IPS-15b (cell line): ENCODE measurements around the gene CST9.
"Not testable (repeated sequence)": the region's sequence is repeated elsewhere in the genome, so short reads cannot be mapped to it uniquely, and the experiment has no call there.

Experiments used
- H3K27me3 ChIP-seq: one replicate; pipeline ENCODE4 v1.6.1; 2013; ENCODE audit warnings: low read length; ENCODE audit not compliant: control insufficient read depth, insufficient read depth
- H3K36me3 ChIP-seq: one replicate; pipeline ENCODE4 v1.6.1; 2013; ENCODE audit warnings: low read length; ENCODE audit not compliant: control insufficient read depth, insufficient read depth
- H3K4me1 ChIP-seq: one replicate; pipeline ENCODE4 v1.6.1; 2013; ENCODE audit warnings: mild to moderate bottlenecking, low read length; ENCODE audit not compliant: control insufficient read depth, insufficient read depth
- H3K4me3 ChIP-seq: one replicate; pipeline ENCODE4 v1.5.1; 2013; ENCODE audit warnings: low read depth, low read length
- H3K9ac ChIP-seq: one replicate; pipeline ENCODE4 v1.6.1; 2013; ENCODE audit warnings: low read depth, mild to moderate bottlenecking, low read length
- H3K9me3 ChIP-seq: one replicate; pipeline ENCODE4 v1.6.1; 2013; ENCODE audit warnings: mild to moderate bottlenecking, low read length; ENCODE audit not compliant: control insufficient read depth, insufficient read depth

The CST9 gene

GRCh38 chr20:23595941-23596340, 9.8 kb downstream of the CST9 start:
- Histone ChIP-seq H3K9me3 (no peaks in the 10 kb centered on the region), H3K4me1 (no peaks in the 10 kb centered on the region), H3K4me3 (no peak overlapping the region), H3K36me3 (no peaks in the 10 kb centered on the region), H3K27me3 (no peaks in the 10 kb centered on the region), H3K9ac (no peak overlapping the region)

- no peaks in the 10 kb centered on the region for H3K4me1 ChIP-seq
- peak overlapping the region; percentile 37 for H3K4me3 ChIP-seq
- peaks cover 6% of the 10 kb centered on the region for H3K9me3 ChIP-seq
- H3K9ac ChIP-seq = no peak overlapping the region
- H3K36me3 ChIP-seq = peaks cover 6% of the 10 kb centered on the region
- H3K27me3 ChIP-seq = no peaks in the 10 kb centered on the region
These were observed 17.0 kb downstream of the CST9 start for GRCh38 chr20:23588434-23589403.

- Histone ChIP-seq H3K9me3 (peaks cover 6% of the 10 kb centered on the region), H3K4me1 (no peaks in the 10 kb centered on the region), H3K27me3 (no peaks in the 10 kb centered on the region), H3K9ac (no peak overlapping the region), H3K4me3 (no peak overlapping the region), H3K36me3 (peaks cover 6% of the 10 kb centered on the region)
These were observed 18.1 kb downstream of the CST9 start for GRCh38 chr20:23587631-23588030.

GRCh38 chr20:23586735-23587525, 18.8 kb downstream of the CST9 start:
- Histone ChIP-seq H3K9ac (no peak overlapping the region), H3K4me3 (no peak overlapping the region), H3K27me3 (no peaks in the 10 kb centered on the region), H3K9me3 (peaks cover 6% of the 10 kb centered on the region), H3K4me1 (no peaks in the 10 kb centered on the region), H3K36me3 (peaks cover 6% of the 10 kb centered on the region)

GRCh38 chr20:23585808-23586734, 19.6 kb downstream of the CST9 start:
- H3K9me3 ChIP-seq = peaks cover 6% of the 10 kb centered on the region
- H3K36me3 ChIP-seq = peaks cover 6% of the 10 kb centered on the region
- no peak overlapping the region for H3K9ac ChIP-seq
- H3K4me3 ChIP-seq = no peak overlapping the region
- H3K4me1 ChIP-seq = no peaks in the 10 kb centered on the region
- no peaks in the 10 kb centered on the region for H3K27me3 ChIP-seq

GRCh38 chr20:23585449-23585807, 20.3 kb downstream of the CST9 start:
- H3K36me3 ChIP-seq = peaks cover 6% of the 10 kb centered on the region
- H3K4me1 ChIP-seq = no peaks in the 10 kb centered on the region
- no peak overlapping the region for H3K9ac ChIP-seq
- no peaks in the 10 kb centered on the region for H3K27me3 ChIP-seq
- peaks cover 6% of the 10 kb centered on the region for H3K9me3 ChIP-seq
- H3K4me3 ChIP-seq = no peak overlapping the region

GRCh38 chr20:23584434-23585199, 21.1 kb downstream of the CST9 start:
- Histone ChIP-seq H3K9me3 (peaks cover 6% of the 10 kb centered on the region), H3K9ac (no peak overlapping the region), H3K36me3 (peaks cover 6% of the 10 kb centered on the region), H3K4me1 (no peaks in the 10 kb centered on the region), H3K27me3 (no peaks in the 10 kb centered on the region), H3K4me3 (no peak overlapping the region)

- no peaks in the 10 kb centered on the region for H3K27me3 ChIP-seq
- H3K36me3 ChIP-seq = peaks cover 4% of the 10 kb centered on the region
- H3K4me1 ChIP-seq = no peaks in the 10 kb centered on the region
- H3K9ac ChIP-seq = no peak overlapping the region
- H3K9me3 ChIP-seq = peaks cover 1% of the 10 kb centered on the region
- no peak overlapping the region for H3K4me3 ChIP-seq
These were observed 22.2 kb downstream of the CST9 start for GRCh38 chr20:23583526-23583925.

GRCh38 chr20:23582293-23582692, 23.4 kb downstream of the CST9 start:
- Histone ChIP-seq H3K4me3 (no peak overlapping the region), H3K9me3 (no peaks in the 10 kb centered on the region), H3K36me3 (no peaks in the 10 kb centered on the region), H3K27me3 (no peaks in the 10 kb centered on the region), H3K9ac (no peak overlapping the region), H3K4me1 (no peaks in the 10 kb centered on the region)

GRCh38 chr20:23581833-23582232, 23.9 kb downstream of the CST9 start:
- H3K27me3 ChIP-seq, H3K4me3 ChIP-seq, H3K36me3 ChIP-seq, H3K9ac ChIP-seq, H3K9me3 ChIP-seq, H3K4me1 ChIP-seq: not testable (repeated sequence)

- no peak overlapping the region for H3K9ac ChIP-seq
- no peak overlapping the region for H3K4me3 ChIP-seq
- H3K9me3 ChIP-seq = no peaks in the 10 kb centered on the region
- H3K4me1 ChIP-seq = no peaks in the 10 kb centered on the region
- no peaks in the 10 kb centered on the region for H3K27me3 ChIP-seq
- no peaks in the 10 kb centered on the region for H3K36me3 ChIP-seq
These were observed 30.7 kb downstream of the CST9 start for GRCh38 chr20:23574977-23575376.
